Stimulated activated CD4-positive, alpha-beta T cell treated with anti-CD3 and anti-CD28 coated beads, Interleukin-4, amount 100 ng/mL, for 4 hours (primary cell): ENCODE results near the gene TMSB4X.
"Not testable (repeated sequence)": the region's sequence is repeated elsewhere in the genome, so short reads cannot be mapped to it uniquely, and the experiment has no call there.

Source experiments
- DNase-seq, 2 experiments: peaks; one replicate each; pipeline ENCODE4 v3.0.0-alpha.2; 2020

Gene TMSB4X

DNA sequence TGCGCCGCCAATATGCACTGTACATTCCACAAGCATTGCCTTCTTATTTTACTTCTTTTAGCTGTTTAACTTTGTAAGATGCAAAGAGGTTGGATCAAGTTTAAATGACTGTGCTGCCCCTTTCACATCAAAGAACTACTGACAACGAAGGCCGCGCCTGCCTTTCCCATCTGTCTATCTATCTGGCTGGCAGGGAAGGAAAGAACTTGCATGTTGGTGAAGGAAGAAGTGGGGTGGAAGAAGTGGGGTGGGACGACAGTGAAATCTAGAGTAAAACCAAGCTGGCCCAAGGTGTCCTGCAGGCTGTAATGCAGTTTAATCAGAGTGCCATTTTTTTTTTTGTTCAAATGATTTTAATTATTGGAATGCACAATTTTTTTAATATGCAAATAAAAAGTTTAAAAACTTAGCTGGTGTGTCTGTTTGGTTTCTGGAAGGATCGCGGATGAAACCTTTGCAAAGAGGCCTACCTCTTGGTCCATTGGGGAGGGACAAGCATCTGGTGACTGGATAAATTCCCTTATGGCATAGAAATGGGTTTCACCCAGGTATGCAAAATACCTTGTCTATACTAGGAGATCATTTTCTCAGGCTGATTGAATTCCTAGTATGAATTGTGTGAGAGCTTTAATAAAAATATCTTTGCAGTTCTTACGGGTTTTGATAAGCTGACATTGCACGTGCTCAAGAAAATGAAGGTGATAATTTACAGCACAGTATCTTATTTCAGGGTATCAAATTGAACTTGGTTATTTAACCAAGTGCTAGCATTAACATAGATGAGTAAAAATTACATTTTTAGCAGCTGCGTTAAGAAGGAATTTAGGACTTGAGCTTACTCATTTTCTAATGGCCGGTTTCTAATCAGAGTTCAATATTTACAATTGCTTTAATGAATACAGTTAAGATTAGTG lies 2.2 kb downstream of the TMSB4X start:
- not testable (repeated sequence) for DNase-seq

DNA sequence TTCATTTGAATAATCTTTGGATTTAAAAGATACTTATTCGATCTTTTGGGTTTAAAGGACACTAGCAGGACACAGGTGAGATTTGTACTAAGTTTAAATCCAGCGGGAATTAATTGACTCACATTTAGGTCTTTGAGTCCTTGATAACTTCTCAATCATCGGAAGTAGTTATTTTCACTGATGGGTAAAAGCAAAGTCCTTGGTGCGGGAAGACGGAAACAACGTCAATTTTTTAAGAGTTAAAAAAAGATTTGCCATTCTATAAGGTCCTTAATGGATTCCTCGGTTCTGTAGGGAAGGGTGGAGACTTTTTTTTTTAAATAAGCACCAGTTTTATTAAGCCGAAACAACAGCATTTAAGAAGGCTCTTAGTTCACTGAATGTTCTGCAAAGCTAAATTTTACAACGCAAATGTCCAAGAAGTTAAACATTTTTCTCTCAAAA lies 2.9 kb downstream of the TMSB4X start:
- no peak for DNase-seq

DNA sequence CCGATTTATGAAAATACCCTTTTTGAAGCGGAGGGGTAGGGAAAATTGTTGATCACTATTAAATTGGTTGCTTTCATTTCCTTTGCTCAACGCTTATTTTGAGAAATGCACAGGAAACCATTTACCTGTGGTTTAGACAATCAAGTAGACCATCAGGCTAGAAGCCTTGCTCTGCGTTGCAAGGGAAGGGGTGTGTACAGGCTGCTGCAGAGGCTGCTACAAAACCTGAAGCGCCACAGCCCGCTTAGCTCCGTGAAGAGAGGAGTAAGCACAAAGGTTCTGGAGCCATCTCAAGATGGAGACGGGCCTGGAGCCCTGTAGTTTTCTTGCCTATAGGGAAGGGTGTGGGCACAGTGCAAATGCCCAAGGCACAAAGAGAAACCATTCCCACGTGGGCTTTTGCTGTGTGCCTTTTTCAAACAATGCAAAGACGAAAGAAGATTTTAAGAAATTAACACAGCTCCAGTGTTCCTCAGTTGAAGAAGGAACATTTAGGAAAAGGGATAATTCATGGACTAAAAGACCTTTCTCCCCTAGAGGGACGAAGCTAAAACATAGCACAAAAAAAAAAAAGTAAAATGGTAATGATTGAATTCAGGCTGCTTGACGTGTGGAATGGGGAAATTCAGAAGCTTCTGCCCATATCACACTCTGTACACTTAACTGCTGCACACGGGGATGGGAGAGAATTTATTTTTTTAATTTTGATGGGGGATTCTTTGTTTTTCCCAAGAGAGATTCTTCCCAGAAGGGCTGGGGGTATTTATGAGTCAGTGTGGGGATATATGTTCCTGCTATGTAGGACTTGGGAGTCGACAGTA lies 3.5 kb downstream of the TMSB4X start:
- DNase-seq, result peak in 1 of 2 experiments; percentile 71

DNA sequence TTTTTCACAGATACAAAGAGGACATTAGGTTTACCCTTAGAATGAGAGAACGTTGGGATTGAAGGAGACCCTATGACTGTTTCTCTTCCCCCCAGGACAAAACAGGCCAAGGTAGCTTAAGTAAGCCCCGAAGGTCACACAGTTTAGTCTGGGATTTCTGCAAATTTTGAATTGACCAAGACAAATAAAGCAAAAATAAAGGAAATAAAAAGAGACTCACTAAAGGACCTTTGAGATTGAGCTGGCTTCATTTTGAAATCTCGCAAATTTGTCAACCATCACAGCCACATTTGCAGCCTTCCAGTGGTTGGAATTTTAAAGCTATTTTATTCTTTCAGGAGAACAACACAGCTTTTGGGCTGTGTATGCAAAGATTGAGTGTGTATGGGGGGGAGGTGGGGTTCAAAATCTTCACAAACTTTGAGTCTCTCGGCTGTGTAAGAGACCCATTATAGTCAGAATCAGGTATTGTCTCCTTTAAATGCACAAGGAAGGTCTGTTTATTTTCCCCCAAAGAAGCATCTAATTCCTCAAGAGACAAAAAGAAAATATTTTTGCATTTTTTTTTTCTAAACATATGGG lies 4.2 kb downstream of the TMSB4X start:
- DNase-seq, result no peak

DNA sequence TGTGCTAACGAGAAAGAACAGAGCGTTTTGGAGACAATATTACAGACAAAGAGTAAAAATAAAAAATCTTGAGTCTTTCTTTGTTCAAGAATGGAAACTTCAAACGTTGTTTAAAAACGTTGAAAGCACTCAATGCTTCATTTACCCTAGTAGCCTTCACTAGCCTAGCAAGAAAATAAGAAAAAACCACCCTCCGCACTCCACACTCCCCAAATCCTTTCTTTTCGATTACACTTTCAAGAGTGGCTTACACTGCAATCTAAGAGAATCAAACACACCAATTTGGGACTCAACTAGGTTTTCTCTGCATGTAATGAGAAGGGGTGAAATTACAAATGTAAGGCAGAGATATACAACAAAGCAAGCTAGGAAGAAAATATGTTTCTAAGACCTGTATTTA lies 4.7 kb downstream of the TMSB4X start:
- DNase-seq, result no peak

DNA sequence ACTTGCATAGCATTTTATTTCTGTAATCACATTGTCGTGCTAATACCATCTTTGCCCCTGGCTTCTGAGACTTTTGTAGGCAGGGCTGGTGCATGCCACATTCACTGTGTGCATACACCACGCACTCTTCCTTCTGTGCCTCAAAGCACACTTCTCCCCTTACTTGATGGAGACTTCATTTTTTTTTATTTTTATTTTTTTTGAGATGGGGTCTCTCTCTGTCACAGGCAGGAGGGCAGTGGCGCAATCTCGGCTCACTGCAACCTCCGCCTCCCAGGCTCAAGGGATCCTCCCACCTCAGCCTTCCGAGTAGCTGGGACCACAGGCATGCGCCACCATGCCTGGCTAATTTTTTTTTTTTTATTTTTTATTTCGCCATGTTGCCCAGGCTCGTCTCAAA lies 5.1 kb downstream of the TMSB4X start:
- DNase-seq, result not testable (repeated sequence)

DNA sequence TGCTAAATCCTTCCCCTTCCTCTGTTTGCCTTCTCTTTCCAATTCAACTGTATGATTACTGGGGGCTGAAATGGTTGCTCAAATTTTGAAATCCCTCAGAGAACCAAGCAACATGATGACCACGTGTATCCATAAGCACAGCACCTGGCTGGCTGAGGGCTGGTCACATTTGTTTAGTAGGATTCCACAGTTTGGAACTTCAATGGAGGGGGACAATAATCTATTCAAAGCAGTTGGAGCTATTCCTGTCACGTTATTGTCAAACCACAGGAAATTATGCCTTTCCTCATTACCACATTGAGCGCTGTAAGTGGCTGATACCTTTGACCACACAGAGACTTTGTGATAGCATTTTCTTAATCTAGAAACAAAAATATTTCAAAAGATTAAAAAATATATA lies 7.0 kb downstream of the TMSB4X start:
- DNase-seq, result no peak

DNA sequence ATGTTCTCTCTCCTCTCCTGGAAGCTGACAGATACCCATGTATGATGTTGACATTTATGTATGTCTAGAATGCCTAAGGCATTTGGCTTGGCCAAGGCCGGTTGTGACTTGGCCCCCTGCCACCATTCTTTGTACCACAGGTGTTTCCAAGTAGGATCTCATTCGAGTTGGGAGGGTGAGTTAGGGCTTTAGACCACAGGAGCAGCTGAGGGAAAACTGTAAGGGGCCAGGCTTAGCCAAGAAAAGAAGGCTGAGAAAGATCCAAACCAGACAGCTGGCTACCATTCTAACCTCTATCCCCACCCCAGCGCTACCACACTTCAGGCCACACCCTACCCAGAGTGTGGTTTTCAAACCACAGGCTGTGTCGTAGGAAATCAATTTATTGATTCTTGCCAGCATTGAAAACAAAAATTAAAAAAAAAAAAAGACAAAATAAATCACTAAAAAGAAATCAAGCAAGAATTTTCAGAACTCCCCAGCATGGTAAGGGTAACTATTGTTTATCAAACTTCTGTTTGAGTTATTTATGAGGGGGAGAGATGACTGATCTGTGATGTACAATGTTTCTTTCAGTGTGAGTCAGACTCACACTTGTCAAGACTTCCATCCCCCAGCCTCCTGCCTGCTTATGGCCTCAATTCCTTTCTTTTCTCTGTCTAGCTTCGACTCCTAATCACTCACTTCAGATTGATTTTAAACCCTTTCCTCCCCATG lies 9.9 kb downstream of the TMSB4X start:
- DNase-seq, result peak in 1 of 2 experiments; percentile 39

DNA sequence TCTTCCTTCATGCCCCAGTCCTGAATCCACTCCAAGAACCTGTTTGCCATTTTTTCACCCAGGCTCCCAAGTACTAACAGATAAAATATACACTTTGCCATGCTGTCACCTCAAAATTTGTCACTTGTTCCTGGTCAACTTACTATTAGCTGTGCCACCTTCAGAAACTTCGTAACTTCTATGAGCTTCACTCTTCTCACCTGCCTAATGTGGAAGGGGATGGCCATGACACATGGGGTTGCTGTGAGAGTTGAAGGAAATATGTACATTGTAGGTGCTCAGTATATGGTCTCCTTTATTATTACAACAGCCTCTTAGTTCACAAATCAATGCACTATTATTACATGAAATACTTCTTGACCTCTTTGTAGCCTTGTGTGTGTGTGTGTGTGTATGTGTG lies 10.4 kb downstream of the TMSB4X start:
- DNase-seq, result no peak

DNA sequence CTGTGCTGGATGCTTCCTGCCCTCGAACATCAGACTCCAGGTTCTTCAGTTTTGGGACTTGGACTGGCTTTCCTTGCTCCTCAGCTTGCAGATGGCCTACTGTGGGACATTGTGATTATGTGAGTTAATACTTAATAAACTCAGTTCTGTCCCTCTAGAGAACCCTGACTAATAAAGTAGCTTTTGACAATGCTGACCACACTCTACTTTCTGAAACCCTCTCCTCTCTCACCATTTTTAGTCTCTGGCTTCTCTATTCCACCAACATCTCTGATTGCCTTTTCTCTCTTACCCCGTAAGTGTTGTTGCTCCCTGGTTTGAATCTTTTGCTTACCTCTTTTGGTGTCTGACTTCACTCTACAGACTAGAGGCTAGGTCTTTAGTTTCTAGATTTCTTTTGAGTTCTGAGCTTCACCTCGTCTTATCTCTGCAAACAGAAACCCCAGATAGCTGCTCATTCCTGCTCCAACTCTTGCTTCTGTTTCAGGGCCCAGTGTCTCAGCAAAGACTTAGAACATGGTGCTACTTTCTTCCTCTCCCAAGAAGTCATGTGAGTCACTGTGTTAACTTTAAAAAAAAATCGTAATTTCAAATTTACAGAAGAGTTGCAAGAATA lies 11.4 kb downstream of the TMSB4X start:
- DNase-seq, result no peak

DNA sequence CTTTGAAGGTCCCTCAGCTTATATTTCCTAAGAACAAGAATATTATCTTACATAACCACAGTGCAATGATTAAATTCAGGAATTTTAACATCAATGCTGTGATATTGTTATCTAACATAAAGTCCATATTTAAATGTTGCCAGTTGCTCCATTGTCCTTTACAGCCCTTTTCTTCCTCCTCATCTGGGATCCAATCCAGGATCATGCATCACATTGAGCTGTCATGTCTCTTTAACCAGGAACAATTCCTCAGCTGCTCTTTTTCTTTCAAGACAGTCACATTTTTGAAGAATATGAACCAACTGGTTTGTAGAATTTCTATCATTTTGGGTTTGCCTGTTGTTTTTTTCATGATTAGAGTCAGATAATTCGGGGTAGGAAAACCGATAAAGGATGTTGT lies 12.0 kb downstream of the TMSB4X start:
- no peak for DNase-seq

DNA sequence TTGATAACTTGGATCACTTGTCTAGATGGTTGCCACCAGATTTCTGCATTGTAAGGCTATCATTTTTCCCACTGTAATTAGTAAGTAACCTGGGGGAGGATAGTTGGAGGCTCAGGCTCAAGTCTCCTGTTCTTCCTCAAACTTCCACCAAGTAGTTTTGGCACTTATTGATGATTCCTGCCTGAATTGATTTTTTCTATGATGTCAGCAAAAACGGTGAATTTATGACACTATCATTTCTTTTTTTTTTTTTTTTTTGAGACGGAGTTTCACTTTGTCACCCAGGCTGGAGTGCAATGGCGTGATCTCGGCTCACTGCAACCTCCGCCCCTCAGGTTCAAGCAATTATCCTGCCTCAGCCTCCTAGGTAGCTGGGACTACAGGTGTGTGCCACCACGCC lies 12.4 kb downstream of the TMSB4X start:
- DNase-seq, result no peak

DNA sequence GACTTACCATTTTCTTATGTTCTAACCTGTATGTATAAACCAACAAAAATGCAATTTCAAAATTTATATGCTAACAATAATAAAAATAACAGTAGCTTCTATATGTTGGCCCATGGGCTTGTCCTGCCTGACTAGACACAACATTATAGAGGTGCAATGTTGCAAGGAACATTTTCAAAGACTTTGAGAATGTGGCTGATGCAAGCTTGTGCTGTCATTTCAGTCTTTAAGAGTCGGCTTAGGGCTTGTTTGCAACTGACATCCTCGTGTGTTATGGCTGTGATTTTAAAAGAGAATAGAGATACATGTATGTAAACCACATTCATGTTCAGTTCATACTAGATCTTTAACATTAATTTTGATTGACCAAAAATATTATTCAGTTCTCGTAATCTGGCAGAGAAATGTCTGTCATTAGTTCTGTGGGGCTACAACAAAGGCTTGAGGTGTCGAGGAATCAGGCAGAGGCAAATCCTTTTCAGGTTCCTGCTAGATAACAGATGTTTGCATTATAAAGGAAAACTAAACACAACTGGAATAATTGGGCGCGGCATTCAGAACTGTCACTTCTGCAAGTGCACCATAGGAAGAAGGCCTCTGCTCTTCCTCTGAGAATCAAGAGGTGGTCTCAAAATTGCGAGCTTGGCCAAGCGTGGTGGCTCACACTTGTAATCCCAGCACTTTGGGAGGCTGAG lies 13.1 kb downstream of the TMSB4X start:
- DNase-seq, result no peak

DNA sequence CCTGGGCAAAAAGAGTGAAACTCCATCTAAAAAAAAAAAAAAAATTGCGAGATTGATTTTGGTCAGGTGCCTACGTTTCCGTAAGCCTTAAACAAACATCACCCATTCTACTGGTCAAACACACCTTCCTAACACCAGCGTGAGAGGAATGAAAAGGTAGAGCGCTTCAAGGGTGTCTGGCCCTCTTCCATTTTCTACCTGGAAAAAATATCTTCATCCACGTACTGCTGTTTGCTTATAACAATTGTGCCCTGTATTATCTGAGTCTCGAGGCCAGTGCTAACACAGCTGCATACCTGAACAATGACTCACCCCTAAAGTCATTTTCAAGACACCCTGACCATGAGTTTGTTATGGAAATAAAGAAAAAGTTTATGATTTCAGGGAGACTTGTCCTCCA lies 13.9 kb downstream of the TMSB4X start:
- no peak for DNase-seq

DNA sequence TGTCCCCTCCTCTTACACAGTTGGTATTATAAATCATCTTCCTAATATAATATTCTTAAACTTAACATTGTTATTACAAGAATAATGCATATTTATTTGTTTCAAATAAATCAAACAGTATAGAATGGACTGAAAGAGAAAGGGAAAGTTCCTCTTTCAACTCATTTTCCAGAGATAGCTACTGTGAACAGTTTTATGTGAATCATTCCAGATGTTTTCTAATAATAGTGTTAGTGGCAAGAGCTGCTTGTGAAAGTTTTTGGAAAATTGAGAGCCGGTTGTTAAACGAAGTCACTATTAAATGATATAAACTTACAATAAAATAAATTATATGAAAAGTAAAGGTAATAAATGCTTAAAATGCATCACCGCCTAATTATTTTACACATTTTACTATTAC lies 14.6 kb downstream of the TMSB4X start:
- no peak for DNase-seq

DNA sequence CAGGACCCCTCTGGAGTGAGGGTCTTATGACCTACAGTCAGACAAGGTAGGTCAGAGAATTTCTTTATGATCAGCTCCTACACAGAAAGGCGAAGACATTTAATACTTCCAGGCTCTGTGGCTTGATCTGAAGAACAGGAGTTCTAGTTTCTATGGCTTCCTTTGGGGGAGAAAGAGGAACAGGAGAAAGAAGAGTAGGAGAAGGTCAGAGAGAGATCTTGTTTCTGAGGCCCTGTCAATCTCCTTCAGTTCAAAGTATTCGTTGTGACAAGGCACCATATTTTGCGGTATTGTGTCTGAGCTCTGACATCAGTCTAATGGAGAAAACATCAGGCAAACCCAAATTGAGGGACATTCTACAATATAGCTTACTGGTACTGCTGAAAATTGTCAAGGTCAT lies 16.7 kb downstream of the TMSB4X start:
- DNase-seq, result no peak

DNA sequence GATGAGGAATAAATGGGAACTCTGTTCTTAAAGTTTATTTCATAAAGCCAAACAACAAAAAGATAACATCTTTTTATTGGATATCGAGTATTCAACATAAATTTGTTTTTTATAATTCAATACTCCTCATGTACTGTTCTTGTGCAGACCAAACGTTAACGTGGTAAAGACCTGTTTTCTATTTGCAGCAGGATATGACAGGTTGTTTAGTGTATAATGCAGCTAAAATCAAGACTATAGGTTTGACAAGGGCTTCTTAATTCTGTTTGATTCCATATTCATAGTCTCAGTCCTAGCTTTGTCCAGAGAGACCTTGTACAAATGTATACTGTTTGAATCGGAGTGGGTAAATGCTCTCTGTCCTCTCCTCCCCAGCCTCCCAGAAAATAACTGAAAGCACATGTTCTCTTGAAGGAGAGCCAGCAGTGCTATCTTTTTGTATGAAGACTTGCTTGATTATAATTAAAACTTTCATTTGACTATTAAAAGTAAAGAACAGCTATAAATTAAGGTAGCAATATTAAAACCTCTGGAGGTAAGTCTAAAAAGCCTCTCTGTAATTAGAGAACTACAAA lies 17.7 kb downstream of the TMSB4X start:
- DNase-seq, result no peak

DNA sequence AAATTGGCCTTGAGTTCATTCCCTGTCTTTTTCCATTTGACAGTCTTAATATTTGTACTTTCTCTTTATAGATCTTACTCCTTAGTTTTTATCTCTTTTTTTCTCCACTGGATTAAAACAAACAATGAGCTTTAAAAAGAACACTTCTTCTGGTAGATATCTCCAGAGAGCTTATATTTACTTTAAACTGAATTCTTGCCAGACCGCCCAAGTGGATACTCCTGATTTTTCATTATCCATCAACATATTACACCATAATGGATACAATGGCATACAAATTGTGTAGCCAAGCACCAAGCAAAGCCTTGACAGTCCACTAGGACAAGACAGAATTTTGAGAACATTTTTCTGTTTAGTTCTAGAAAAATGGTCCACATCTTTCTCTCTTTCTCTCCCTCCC lies 18.9 kb downstream of the TMSB4X start:
- DNase-seq, result no peak

DNA sequence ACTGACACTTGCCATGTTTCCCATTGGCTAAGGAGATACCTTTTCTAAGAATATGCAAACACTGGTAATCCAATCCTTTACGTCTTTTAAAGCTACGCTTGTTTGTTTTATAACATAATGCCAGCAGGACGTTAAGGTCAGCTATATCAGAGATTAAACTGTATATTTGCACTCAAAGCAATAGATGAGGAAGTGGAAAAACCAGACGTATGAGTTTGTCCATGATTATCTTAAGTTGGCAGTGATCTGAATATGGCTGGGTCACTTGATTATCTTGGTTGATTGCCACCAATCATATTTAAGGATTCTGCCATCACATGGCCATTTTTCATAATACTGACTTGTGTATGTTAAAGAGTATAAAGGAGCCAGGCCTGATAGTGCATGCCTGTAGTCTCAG lies 19.4 kb downstream of the TMSB4X start:
- no peak for DNase-seq

DNA sequence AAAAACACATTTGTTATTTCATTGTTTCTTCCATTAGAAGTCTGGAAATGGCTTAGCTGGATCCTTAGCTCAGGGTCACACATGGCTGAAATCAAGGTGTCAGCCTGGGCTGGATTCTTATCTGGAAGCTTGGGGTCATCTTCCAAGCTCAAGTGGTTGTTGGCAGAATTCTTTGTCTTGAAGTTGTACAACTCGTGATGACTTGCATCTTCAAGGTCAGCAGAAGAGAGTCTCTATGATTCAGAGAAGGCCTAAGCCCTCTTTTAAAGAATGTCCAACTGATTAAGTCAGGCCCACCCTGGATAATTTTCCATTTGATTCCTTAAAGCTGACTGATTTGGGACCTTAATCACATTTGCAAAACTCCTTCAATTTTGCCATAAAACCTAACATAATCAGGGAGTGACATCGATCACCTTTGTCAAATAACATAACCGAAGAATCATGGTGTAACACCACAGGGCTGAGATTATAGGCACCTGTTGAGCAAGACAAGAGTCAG lies 22.1 kb downstream of the TMSB4X start:
- no peak for DNase-seq
